Colonic mucosa (tissue), 4 donors: ENCODE measurements around the gene CRHR1. TPM values are rescaled to one million over a fixed set of nuclear protein-coding genes. Genes with fewer than 3 reads are reported as not detected.

ENCODE experiments used
- DNase-seq: peaks from one replicate; pipeline ENCODE4 v3.0.0-alpha.2; 2020
- H3K27ac ChIP-seq: fragments of 200-600 bp; one replicate; pipeline ENCODE4 v1.8.0; 2021
- H3K27me3 ChIP-seq: fragments of 200-600 bp; one replicate; pipeline ENCODE4 v1.8.0; 2021
- H3K36me3 ChIP-seq: fragments of 200-600 bp; one replicate; pipeline ENCODE4 v1.8.0; 2021
- H3K4me1 ChIP-seq: fragments of 200-600 bp; one replicate; pipeline ENCODE4 v1.8.0; 2021; ENCODE audit warnings: mild to moderate bottlenecking
- H3K4me3 ChIP-seq: fragments of 200-600 bp; one replicate; pipeline ENCODE4 v1.8.0; 2021
- H3K9ac ChIP-seq, 2 donors: one replicate each; pipeline ENCODE4 v1.7.0; 2013; ENCODE audit warnings: control low read depth in 2 of 2, low read depth in 2 of 2, low read length in 2 of 2
- H3K9me3 ChIP-seq: fragments of 200-600 bp; one replicate; pipeline ENCODE4 v1.8.0; 2021
- intact Hi-C: fragments of 100-400 bp; cut with DNase I; formaldehyde crosslinking; loops from one replicate; pipeline ENCODE4 v1.14.1; 2022
- total RNA-seq, 2 donors: library from RNA; stranded (reverse); fragmentation: NEBNext Ultra II Directional in 1 of 2; extraction: Animal tissue kit (Norgen Biotek cat#: 25700) in 1 of 2; gene quantifications; one replicate each; pipeline ENCODE4 v1.2.1, GENCODE V29; 2021
- TF ChIP-seq, protein P1 (sequence below): fragments of 200-600 bp; IDR thresholded peaks from one replicate; pipeline ENCODE4 v1.8.0; 2022; ENCODE audit warnings: antibody characterized with exemption, mild to moderate bottlenecking
- donor health status: healthy.
- donor health status: DM: no; HTN: no; CAD: no.
- donor health status: DM: no; HTN: no; CAD: no.

CRHR1 gene
- total RNA-seq, 2 donors from 2014 or later, result not detected

DNA sequence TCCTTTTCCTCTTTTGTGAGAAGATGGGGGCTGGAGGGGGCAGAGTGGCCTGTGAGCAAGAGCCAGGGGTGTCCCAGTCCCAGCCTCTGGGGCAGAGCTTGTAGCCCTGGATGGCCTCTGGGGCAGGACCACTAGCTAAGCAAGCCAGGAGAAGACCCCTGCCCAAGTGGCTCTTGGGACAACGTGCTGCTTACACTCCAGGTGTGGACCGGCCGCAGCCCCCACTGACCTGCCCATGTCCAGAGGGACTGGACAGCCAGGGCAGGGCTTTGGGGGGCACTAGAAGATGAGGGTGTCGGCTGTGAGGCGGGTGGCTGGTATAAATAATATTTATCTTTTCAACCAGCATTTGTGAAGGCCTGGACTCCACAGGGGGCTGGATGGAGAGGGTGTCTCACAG, 51.4 kb downstream of the CRHR1 start:
- intact Hi-C loops, result no loop called here
- no peak overlapping the region for H3K9ac ChIP-seq

DNA sequence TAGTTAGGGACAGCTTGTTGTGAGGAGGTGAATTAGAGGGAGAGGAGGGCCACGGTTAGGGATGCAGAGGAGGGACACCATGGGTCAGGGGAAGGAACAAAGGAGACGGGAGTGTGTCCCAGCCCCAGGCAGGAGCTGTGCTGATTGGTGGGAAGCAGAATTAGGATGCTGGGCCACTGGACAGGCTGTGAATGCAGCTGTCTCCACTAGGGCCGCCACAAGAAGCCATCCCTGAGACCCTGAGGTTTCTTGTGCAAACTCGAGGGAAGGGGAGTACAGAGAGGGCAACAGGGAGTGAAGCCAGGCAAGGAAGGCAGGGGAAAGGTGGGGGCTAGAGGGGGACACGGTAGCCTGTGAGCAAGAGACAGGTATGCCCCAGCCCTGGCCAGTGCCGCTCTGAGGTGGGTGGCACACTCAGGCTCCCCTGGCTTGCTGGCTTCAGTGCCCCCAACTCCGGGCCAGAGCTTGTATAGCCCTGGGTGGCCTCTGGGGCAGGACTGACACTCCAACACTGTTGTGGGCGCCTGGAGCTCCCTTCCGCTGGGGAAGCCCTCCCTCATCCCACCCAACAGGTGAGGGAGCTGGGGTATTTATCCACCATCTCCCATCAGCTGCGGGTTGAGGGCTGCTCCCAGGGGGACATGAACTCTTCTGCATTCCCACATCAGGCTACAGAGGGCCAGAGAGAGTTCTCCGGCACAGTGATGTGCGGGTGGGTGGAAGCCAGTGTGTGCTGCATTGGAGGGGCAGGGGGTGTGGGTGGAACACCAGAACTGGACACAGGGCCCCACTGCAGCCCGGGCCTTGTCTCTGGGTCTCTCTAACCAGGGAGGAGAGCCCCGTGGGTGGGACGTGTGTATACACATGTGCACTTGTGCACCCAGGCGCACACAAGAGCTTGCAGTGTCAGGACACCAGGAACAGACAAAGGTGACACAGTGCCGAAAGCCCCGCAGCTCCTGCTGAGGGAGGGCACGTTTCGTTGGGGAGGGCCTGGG, 52.2 kb downstream of the CRHR1 start:
- H3K36me3 ChIP-seq, result no peaks in the 10 kb centered on the region
- no peak overlapping the region for H3K27ac ChIP-seq
- TF ChIP-seq, protein P1, sequence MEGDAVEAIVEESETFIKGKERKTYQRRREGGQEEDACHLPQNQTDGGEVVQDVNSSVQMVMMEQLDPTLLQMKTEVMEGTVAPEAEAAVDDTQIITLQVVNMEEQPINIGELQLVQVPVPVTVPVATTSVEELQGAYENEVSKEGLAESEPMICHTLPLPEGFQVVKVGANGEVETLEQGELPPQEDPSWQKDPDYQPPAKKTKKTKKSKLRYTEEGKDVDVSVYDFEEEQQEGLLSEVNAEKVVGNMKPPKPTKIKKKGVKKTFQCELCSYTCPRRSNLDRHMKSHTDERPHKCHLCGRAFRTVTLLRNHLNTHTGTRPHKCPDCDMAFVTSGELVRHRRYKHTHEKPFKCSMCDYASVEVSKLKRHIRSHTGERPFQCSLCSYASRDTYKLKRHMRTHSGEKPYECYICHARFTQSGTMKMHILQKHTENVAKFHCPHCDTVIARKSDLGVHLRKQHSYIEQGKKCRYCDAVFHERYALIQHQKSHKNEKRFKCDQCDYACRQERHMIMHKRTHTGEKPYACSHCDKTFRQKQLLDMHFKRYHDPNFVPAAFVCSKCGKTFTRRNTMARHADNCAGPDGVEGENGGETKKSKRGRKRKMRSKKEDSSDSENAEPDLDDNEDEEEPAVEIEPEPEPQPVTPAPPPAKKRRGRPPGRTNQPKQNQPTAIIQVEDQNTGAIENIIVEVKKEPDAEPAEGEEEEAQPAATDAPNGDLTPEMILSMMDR, result no peak
- intact Hi-C loops, result no loop called here
- no peaks in the 10 kb centered on the region for H3K4me1 ChIP-seq
- DNase-seq, result no peak
- no peaks in the 10 kb centered on the region for H3K9me3 ChIP-seq
- H3K4me3 ChIP-seq, result no peak overlapping the region
- no peak overlapping the region for H3K9ac ChIP-seq
- no peaks in the 10 kb centered on the region for H3K27me3 ChIP-seq

More for the DNA sequence above, 51.4 kb downstream of the CRHR1 start:
- Histone ChIP-seq H3K27me3 (no peaks in the 10 kb centered on the region), H3K36me3 (no peaks in the 10 kb centered on the region), H3K9me3 (no peaks in the 10 kb centered on the region), H3K4me1 (no peaks in the 10 kb centered on the region), H3K27ac (no peak overlapping the region), H3K4me3 (no peak overlapping the region)
- TF ChIP-seq, protein P1, result no peak
- DNase-seq, result no peak

DNA sequence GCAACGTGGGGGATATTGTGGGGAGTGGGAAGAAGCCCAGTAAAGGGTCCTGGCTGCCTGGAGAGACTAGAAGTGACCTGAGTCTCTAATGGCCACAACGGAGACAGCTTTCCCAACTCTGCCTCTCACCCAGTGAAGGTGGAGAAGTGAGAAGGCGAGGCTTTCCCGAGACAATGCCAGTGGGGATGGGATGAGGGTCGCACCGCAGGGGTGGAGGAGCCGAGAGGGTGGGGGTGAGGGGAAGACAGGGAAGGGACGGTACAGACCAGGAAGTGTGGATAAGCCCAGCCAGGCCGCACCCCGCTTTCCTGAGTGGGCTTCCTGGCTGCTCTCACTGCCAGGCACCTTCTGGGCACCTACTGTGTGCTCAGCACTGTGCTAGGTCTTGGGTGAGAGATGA, 53.1 kb downstream of the CRHR1 start:
- Histone ChIP-seq H3K27me3 (no peaks in the 10 kb centered on the region), H3K9me3 (no peaks in the 10 kb centered on the region), H3K4me3 (no peak overlapping the region), H3K27ac (no peak overlapping the region), H3K9ac (no peak overlapping the region), H3K36me3 (no peaks in the 10 kb centered on the region), H3K4me1 (no peaks in the 10 kb centered on the region)
- TF ChIP-seq, protein P1, result no peak
- intact Hi-C loops, result no loop called here
- DNase-seq, result no peak

DNA sequence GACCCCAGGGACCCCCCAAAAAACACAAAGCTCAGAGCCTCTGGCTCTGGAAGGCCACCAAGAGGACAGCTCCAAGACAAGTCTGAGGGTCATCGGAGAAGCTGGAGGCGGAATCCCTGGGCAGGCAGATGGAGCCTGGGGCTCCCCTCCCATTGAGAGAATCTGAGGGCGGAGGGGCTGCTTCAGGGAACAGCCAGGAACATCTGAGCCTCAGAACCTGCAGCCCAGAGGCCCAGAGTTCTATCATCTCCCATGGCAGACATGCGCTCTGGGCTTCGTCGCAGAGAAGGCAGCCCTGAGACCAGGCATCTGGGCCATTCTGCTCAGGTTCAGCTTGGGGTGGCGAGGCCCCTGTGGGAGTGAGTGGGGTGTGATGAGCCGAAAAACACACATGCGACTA, 53.5 kb downstream of the CRHR1 start:
- intact Hi-C loops, result no loop called here
- TF ChIP-seq, protein P1, result no peak
- no peak for DNase-seq

DNA sequence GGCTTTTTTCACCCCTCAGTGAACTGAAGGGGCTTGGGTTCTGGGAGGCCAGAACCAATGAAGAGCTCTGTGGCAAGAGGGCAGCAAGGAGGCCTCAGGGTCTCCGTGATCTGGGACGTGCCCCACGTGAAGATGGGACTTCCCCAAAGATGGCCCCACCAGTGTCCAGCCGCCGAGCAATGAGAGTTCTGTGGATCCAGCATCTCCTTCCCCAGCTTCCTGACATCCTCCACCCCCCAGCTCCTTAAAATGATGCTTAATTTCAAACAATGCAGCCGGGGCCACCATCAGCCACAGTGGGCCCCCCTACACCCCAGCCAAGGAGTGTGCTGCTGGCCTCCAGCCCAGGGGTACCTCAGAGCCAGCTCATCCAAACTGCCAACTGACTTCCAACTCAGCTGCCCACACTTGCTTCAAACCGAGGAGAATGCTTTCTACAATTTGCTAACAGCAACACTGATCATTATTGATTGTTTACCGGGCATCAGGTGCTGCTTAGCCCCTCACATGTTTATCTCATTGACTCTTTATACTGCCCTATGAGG, 54.7 kb downstream of the CRHR1 start:
- Histone ChIP-seq H3K9ac (no peak overlapping the region), H3K36me3 (no peaks in the 10 kb centered on the region), H3K27me3 (no peaks in the 10 kb centered on the region), H3K9me3 (no peaks in the 10 kb centered on the region), H3K4me3 (no peak overlapping the region), H3K27ac (no peak overlapping the region), H3K4me1 (no peaks in the 10 kb centered on the region)
- DNase-seq, result no peak
- intact Hi-C loops, result no loop called here
- TF ChIP-seq, protein P1, result no peak

More for the DNA sequence above, 53.5 kb downstream of the CRHR1 start:
- Histone ChIP-seq H3K9ac (no peak overlapping the region), H3K4me1 (no peaks in the 10 kb centered on the region), H3K27ac (no peak overlapping the region), H3K9me3 (no peaks in the 10 kb centered on the region), H3K27me3 (no peaks in the 10 kb centered on the region), H3K36me3 (no peaks in the 10 kb centered on the region), H3K4me3 (no peak overlapping the region)
